ENCODE data around the gene CLEC4G. TPM values are rescaled to one million over a fixed set of nuclear protein-coding genes. Genes with fewer than 3 reads are reported as not detected.

Gene CLEC4G
- total and polyA plus RNA-seq, 2 donors (not counting 3 experiments of a cell fraction or from before 2014, with no cell fraction given): not detected

DNA sequence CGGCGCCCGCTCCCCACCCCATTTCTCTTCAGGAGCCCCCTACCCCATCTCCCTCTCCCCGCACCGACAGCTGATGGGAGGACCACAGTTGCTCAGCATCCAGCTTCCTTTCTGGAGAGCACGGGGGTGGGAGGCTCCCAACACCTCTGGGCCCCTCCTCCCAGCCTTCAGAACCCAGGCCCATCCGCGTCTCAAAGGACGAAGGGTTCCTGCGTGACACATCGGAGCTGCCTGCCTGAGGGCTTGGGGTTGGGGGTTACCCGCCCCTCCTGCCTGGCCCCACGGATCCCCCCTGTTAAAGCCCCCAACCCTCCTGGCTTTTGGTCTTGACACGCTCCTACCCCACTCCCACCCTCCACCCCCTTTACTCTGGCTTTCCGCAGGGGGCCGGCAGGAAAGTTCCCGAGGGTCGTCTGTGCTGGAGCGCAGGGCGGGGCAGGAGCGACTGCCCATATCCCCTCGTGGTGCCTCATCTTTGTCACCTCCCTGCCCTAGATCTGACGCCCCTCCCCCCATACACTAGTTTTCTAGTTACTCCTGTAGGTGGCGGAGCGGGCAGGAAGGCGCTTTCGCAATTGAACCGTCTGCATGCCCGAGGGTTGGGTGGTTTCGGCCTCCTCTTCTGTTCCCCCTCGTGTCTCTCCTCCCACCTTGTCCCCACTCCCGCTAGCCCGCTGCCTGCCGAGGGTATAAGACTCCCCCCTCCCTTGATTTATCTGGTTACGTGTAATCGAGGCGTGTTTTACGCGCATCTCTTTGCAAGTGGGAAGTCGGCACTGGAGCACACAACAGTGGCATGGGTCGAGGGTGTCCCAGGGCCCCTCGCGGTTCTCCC, 50.4 kb downstream of the CLEC4G start:
- Histone ChIP-seq H3K4me1 (ENCODE audit: control insufficient read depth, extremely low read depth, insufficient read depth, low read length) (peaks cover 7% of the 10 kb centered on the region), H3K4me2 (ENCODE audit: insufficient read depth, low read length) (peak overlapping the region; percentile 65), H3K36me3 (ENCODE audit: control insufficient read depth in 2 of 2, extremely low read depth in 1 of 2, insufficient read depth in 2 of 2, low read length in 2 of 2) (peaks cover 0 to 3% of the 10 kb centered on the region in 2 experiments), H3K27ac (ENCODE audit: insufficient read depth, low read depth, low read length) (peak overlapping the region; percentile 65), H3K79me2 (ENCODE audit: control insufficient read depth, insufficient read depth, low read length) (peaks cover 21% of the 10 kb centered on the region), H3K9me3 (replicated peaks; ENCODE audit: control insufficient read depth, insufficient read depth, low read length) (no peaks in the 10 kb centered on the region), H3K4me3 (replicated peaks in 1 of 3; ENCODE audit: insufficient read depth in 1 of 3, low read depth in 1 of 3, low read length in 3 of 3) (peak overlapping the region; percentile 72 to 100 (median 79)), H3K9ac (replicated peaks; ENCODE audit: extremely low read depth, insufficient read depth, low read length) (peak overlapping the region; percentile 92), H4K20me1 (replicated peaks; ENCODE audit: control insufficient read depth, extremely low read depth, insufficient read depth, low read length) (no peaks in the 10 kb centered on the region), H3K9me1 (replicated peaks; ENCODE audit: control insufficient read depth, extremely low read depth, insufficient read depth, low read length) (no peaks in the 10 kb centered on the region), H3K27me3 (ENCODE audit: control insufficient read depth in 2 of 2, insufficient read depth in 2 of 2, low read length in 2 of 2) (peaks cover 0 to under 1% of the 10 kb centered on the region in 2 experiments), H2AFZ (ENCODE audit: low read depth, low read length) (peak overlapping the region; percentile 45)
- ChIA-PET CTCF (interaction anchor here (0.6 to 2.5 kb wide), 61 partner anchors 11 to 582 kb away, joined by 3 to 137 read pairs (median 4); partner anchors contain the start of genes CLEC4G, LRRC8E, MAP2K7 and MCOLN1), POLR2A (no interaction called here)
- intact Hi-C loops (cut with micrococcal nuclease) (loop anchor here (1.0 to 5.0 kb wide), 4 partner anchors 53 to 241 kb away; partner anchors contain the start of genes PET100, SNAPC2 and XAB2), dilution Hi-C loops (cut with MboI; ENCODE audit: extremely low pct_ligation_motif_present, low sequenced_read_pairs) (no loop called here)
- DNase-seq (ENCODE audit: low read depth, low spot score) (peak; percentile 62), FAIRE-seq (peak; percentile 64)
- TF ChIP-seq, protein P1, sequence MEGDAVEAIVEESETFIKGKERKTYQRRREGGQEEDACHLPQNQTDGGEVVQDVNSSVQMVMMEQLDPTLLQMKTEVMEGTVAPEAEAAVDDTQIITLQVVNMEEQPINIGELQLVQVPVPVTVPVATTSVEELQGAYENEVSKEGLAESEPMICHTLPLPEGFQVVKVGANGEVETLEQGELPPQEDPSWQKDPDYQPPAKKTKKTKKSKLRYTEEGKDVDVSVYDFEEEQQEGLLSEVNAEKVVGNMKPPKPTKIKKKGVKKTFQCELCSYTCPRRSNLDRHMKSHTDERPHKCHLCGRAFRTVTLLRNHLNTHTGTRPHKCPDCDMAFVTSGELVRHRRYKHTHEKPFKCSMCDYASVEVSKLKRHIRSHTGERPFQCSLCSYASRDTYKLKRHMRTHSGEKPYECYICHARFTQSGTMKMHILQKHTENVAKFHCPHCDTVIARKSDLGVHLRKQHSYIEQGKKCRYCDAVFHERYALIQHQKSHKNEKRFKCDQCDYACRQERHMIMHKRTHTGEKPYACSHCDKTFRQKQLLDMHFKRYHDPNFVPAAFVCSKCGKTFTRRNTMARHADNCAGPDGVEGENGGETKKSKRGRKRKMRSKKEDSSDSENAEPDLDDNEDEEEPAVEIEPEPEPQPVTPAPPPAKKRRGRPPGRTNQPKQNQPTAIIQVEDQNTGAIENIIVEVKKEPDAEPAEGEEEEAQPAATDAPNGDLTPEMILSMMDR (IDR thresholded peaks at IDR 0.05; ENCODE audit: extremely low read depth in 1 of 2, insufficient read depth in 1 of 2, low read depth in 1 of 2, low read length in 2 of 2): peak; percentile 40 to 72
- no peak for TF ChIP-seq POLR2A (IDR thresholded peaks at IDR 0.05; ENCODE audit: low read depth, low read length)
- no TSS peak for BruUV-seq (replicated peaks)

Measured in endothelial cell of umbilical vein (primary cell).